ENCODE data around the gene CNPY1. TPM values are rescaled to one million over a fixed set of nuclear protein-coding genes. Genes with fewer than 3 reads are reported as not detected.
A peak's percentile ranks its signal among the peaks of the same experiment; 100 is the strongest.

CNPY1 gene
- total and polyA plus RNA-seq, 4 donors = not detected

DNA sequence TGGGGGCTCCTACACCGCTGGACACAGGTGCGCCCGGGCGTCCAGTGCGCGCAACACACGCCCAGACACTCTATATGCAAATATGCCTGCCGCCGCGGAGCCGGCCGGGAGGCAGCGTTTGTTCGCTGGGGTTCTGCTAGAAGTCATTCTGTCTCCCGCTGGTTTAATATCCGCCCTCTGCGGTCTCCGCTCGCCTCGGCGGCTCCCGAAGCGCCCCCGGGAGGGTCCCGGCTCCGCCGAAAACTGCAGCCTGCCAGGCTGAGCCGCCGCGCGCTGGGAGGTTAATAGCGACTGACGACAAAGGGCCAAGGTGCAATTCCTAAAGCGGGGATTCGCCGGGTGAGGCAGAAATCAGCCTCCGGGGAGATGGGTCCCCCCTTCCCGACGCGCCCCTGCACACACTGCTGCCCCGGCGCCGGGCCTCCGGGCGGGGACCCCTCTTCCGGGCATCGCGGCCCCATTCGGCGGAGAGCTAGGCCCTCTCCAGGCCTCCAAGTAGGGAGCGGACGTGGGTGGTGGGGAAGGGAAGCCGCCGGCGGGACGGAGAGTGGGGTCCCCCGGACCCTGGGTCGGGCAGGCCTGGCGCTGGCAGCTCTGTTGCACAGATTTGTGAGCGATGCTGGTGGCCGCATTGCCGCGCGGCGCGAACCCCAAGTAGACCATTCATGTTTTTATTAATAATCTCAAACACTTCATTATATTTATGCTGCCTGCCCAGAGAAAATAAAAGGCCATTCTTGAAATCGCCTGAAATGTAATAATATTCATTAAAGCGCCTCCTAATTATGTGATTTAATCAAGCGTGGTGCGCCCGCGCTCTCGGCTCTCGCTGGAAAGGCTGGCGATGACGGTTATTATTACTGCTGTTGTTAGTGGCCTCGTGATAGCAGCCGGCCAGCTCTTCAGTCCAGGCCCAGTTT, 79.3 kb downstream of the CNPY1 start:
- Histone ChIP-seq H3K27me3 (ENCODE audit: control insufficient read depth in 3 of 3, insufficient read depth in 3 of 3, low read length in 2 of 3) (peaks cover 27 to 94% (median 90%) of the 10 kb centered on the region in 3 donors), H3K4me1 (ENCODE audit: control insufficient read depth in 5 of 5, insufficient read depth in 5 of 5, low read length in 5 of 5) (peaks cover 0 to 21% (median 3%) of the 10 kb centered on the region in 5 donors), H3K4me3 (no peak overlapping the region), H3K9ac (ENCODE audit: insufficient read depth in 1 of 2, low read length in 2 of 2) (no peak overlapping the region), H3K27ac (ENCODE audit: low read depth in 1 of 2, low read length in 1 of 2) (no peak overlapping the region), H3K36me3 (ENCODE audit: control insufficient read depth in 4 of 4, insufficient read depth in 4 of 4, low read length in 4 of 4) (no peaks in the 10 kb centered on the region), H3K9me3 (ENCODE audit: control insufficient read depth in 4 of 4, insufficient read depth in 3 of 4, low read length in 3 of 4) (peaks cover 0 to 5% (median 0%) of the 10 kb centered on the region in 4 donors)
- DNase-seq (peak in 1 of 3 donors; percentile 63), ATAC-seq (ENCODE audit: insufficient read depth, low FRiP score) (no peak)
- TF ChIP-seq, protein P1, sequence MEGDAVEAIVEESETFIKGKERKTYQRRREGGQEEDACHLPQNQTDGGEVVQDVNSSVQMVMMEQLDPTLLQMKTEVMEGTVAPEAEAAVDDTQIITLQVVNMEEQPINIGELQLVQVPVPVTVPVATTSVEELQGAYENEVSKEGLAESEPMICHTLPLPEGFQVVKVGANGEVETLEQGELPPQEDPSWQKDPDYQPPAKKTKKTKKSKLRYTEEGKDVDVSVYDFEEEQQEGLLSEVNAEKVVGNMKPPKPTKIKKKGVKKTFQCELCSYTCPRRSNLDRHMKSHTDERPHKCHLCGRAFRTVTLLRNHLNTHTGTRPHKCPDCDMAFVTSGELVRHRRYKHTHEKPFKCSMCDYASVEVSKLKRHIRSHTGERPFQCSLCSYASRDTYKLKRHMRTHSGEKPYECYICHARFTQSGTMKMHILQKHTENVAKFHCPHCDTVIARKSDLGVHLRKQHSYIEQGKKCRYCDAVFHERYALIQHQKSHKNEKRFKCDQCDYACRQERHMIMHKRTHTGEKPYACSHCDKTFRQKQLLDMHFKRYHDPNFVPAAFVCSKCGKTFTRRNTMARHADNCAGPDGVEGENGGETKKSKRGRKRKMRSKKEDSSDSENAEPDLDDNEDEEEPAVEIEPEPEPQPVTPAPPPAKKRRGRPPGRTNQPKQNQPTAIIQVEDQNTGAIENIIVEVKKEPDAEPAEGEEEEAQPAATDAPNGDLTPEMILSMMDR (IDR thresholded peaks at IDR 0.05; ENCODE audit: control extremely low read depth, extremely low read depth) = no peak
- 3 to 5% methylated on average over 71 to 78 of the region's 78 CpGs for WGBS, 2 donors

DNA sequence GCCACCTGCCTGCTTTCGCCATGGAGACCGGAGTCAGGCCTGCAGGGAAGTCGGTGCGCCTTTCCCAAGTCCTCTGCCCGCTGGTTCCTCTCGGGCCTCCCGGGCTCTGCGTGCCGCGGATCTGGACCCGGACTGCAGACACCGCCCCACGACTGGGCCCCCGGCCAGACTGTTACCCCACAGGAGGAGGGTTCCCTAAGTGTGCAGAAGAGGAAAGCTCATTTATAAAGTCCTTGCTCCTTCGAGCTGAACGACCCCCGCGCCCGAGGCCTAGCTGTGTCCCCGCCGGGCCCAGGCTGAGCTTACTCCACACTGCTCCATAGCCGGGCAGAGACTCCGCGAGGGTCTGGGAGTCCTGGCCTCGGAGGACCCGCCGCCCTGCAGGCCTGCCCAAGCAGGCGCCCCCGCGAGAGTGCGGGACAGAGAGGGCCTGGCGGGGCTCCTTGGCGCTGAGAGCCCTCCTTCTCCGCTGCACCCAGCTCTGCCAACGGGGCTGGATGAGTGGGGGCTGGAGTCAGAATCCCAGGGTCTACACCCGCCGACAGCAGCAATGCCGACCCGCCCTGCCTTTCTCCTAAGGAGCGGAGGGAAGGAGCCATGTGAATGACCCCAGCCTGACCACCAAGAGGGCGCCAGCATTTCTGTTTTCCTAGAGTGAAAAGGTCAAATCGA, 80.1 kb downstream of the CNPY1 start:
- H3K9ac ChIP-seq (ENCODE audit: insufficient read depth in 1 of 2, low read length in 2 of 2) = no peak overlapping the region
- peaks cover 0 to 21% (median 3%) of the 10 kb centered on the region in 5 donors for H3K4me1 ChIP-seq (ENCODE audit: control insufficient read depth in 5 of 5, insufficient read depth in 5 of 5, low read length in 5 of 5)
- TF ChIP-seq, protein P1 (IDR thresholded peaks at IDR 0.05; ENCODE audit: control extremely low read depth, extremely low read depth) = no peak
- H3K36me3 ChIP-seq (ENCODE audit: control insufficient read depth in 4 of 4, insufficient read depth in 4 of 4, low read length in 4 of 4) = no peaks in the 10 kb centered on the region
- DNase-seq (no peak), ATAC-seq (ENCODE audit: insufficient read depth, low FRiP score) (no peak)
- peaks cover 0 to 6% (median 0%) of the 10 kb centered on the region in 4 donors for H3K9me3 ChIP-seq (ENCODE audit: control insufficient read depth in 4 of 4, insufficient read depth in 3 of 4, low read length in 3 of 4)
- WGBS, 2 donors = 5 to 6% methylated on average over 42 of the region's 42 CpGs
- H3K27ac ChIP-seq (ENCODE audit: low read depth in 1 of 2, low read length in 1 of 2) = no peak overlapping the region
- no peak overlapping the region for H3K4me3 ChIP-seq
- peaks cover 35 to 94% (median 90%) of the 10 kb centered on the region in 3 donors for H3K27me3 ChIP-seq (ENCODE audit: control insufficient read depth in 3 of 3, insufficient read depth in 3 of 3, low read length in 2 of 3)

DNA sequence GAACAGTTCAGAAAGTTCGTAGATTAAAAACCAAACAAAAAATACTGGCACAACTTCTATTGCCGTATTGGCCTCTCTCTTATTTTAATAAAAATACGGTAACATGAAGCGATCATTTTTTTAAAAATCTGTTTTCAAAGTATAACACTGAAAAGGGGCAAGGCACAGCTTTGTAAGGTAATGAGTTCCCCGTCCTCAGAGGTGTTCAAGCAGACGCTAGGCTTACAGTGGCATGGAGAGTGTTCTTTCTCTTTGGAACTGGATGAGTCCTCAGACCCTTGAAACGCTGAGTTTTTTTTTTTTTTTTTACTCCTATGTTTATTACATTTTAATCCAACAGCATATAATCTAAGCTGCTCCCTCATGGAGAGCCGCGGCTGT, 80.6 kb downstream of the CNPY1 start:
- no peaks in the 10 kb centered on the region for H3K36me3 ChIP-seq (ENCODE audit: control insufficient read depth in 4 of 4, insufficient read depth in 4 of 4, low read length in 4 of 4)
- H3K27ac ChIP-seq (ENCODE audit: low read depth in 1 of 2, low read length in 1 of 2) = no peak overlapping the region
- WGBS, 2 donors = 9 to 14% methylated on average over 9 of the region's 9 CpGs
- H3K9me3 ChIP-seq (ENCODE audit: control insufficient read depth in 4 of 4, insufficient read depth in 3 of 4, low read length in 3 of 4) = peaks cover 0 to 6% (median 0%) of the 10 kb centered on the region in 4 donors
- H3K9ac ChIP-seq (ENCODE audit: insufficient read depth in 1 of 2, low read length in 2 of 2) = no peak overlapping the region
- H3K4me1 ChIP-seq (ENCODE audit: control insufficient read depth in 5 of 5, insufficient read depth in 5 of 5, low read length in 5 of 5) = peaks cover 0 to 21% (median 3%) of the 10 kb centered on the region in 5 donors
- peaks cover 40 to 94% (median 90%) of the 10 kb centered on the region in 3 donors for H3K27me3 ChIP-seq (ENCODE audit: control insufficient read depth in 3 of 3, insufficient read depth in 3 of 3, low read length in 2 of 3)
- TF ChIP-seq, protein P1 (IDR thresholded peaks at IDR 0.05; ENCODE audit: control extremely low read depth, extremely low read depth) = no peak
- ATAC-seq (ENCODE audit: insufficient read depth, low FRiP score) (no peak), DNase-seq (no peak)
- H3K4me3 ChIP-seq = no peak overlapping the region
